Kidney (tissue), 22 donors: ENCODE results near the gene TPR. TPM values are rescaled to one million over a fixed set of nuclear protein-coding genes. Genes with fewer than 3 reads are reported as not detected.

ENCODE experiments used
- DNase-seq, 5 donors: peaks; one replicate each; pipeline ENCODE4 v3.0.0-alpha.2; 2013 to 2020
- FAIRE-seq: peaks from 2 replicates; lab custom pipeline; 2012; peaks lifted over from hg19 to GRCh38; lab: Jason Lieb, UNC
- H3K27ac ChIP-seq, 2 donors: one replicate each; pipeline ENCODE4 v1.7.0; 2013; ENCODE audit warnings: low read depth in 2 of 2, low read length in 2 of 2, inconsistent platforms in 1 of 2
- H3K27me3 ChIP-seq: one replicate; pipeline ENCODE4 v1.7.1; 2013; ENCODE audit warnings: low read length, inconsistent platforms; ENCODE audit not compliant: control insufficient read depth, insufficient read depth
- H3K36me3 ChIP-seq, 3 donors: one replicate each; pipeline versions ENCODE4 v1.7.0 to v1.7.1; 2013; ENCODE audit warnings: low read length in 3 of 3, control low read depth in 1 of 3, inconsistent platforms in 1 of 3; ENCODE audit not compliant: insufficient read depth in 3 of 3, control insufficient read depth in 2 of 3
- H3K4me1 ChIP-seq, 3 donors: one replicate each; pipeline versions ENCODE4 v1.7.0 to v1.7.1; 2013; ENCODE audit warnings: low read length in 3 of 3, inconsistent platforms in 1 of 3, low read depth in 1 of 3; ENCODE audit not compliant: control insufficient read depth in 2 of 3, insufficient read depth in 2 of 3
- H3K4me3 ChIP-seq, 3 donors: one replicate each; pipeline versions ENCODE4 v1.7.0 to v1.8.1; 2013; ENCODE audit warnings: low read length in 3 of 3, control low read depth in 1 of 3, inconsistent platforms in 1 of 3
- H3K9ac ChIP-seq, 3 donors: one replicate each; pipeline versions ENCODE4 v1.7.0 to v1.7.1; 2013; ENCODE audit warnings: low read length in 3 of 3, control low read depth in 1 of 3, inconsistent platforms in 1 of 3
- H3K9me3 ChIP-seq, 3 donors: one replicate each; pipeline versions ENCODE4 v1.7.0 to v1.7.1; 2013; ENCODE audit warnings: low read length in 3 of 3, control low read depth in 1 of 3, inconsistent platforms in 1 of 3; ENCODE audit not compliant: control insufficient read depth in 2 of 3, insufficient read depth in 1 of 3
- intact Hi-C: fragments of 100-400 bp; cut with DNase I; formaldehyde crosslinking; loops from one replicate; pipeline ENCODE4 v1.11.1; 2022
- long read RNA-seq, 10 donors: library from polyadenylated mRNA in 1 of 10; unstranded in 1 of 10; transcript quantifications; one replicate each; pipeline ENCODE4 v2.0.0 and lab custom pipeline, GENCODE V29; 2021 to 2026
- polyA plus RNA-seq: library from polyadenylated mRNA; stranded (reverse); fragments of 350-450 nt; fragmentation: Illumina TruSeq; extraction: RNeasy Lipid Tissue Mini Kit (QIAGEN cat#74804); gene quantifications from one replicate; pipeline ENCODE4 v1.2.3, GENCODE V29; 2014; ENCODE audit warnings: low read depth, low replicate concordance; ENCODE audit not compliant: insufficient read depth
- total RNA-seq: library from RNA; stranded (reverse); fragmentation: NEBNext Ultra II Directional; extraction: Animal tissue kit (Norgen Biotek cat#: 25700); gene quantifications from one replicate; pipeline ENCODE4 v1.2.1, GENCODE V29; 2021
- TF ChIP-seq, protein P1 (sequence below): IDR thresholded peaks from 3 replicates; pipeline ENCODE4 v1.5.1; 2012; ENCODE audit warnings: mild to moderate bottlenecking, moderate library complexity, borderline replicate concordance; ENCODE audit not compliant: insufficient read depth; ENCODE audit errors: extremely low read depth
- donor health status: control.
- donor health status: control.
- donor health status: control.
- donor health status: control.
- donor health status: control.
- donor health status: DM: yes; HTN: yes; CAD: no.
- donor health status: Normal renal cell carcinoma (clear cell type).

Gene TPR
- total RNA-seq: 89.9 TPM
- 27.4 TPM for polyA plus RNA-seq
- long read RNA-seq, donor 1, partial matches to known transcripts: 7 of 7 reads
- long read RNA-seq, donor 1, other reads (novel, unspliced or antisense): 0 of 7 reads
- long read RNA-seq, donor 2, partial matches to known transcripts: 32 of 37 reads
- long read RNA-seq, donor 2, other reads (novel, unspliced or antisense): 5 of 37 reads
- long read RNA-seq, donor 3, partial matches to known transcripts: 35 of 35 reads
- long read RNA-seq, donor 3, other reads (novel, unspliced or antisense): 0 of 35 reads
- long read RNA-seq, donor 4, partial matches to known transcripts: 45 of 45 reads
- long read RNA-seq, donor 4, other reads (novel, unspliced or antisense): 0 of 45 reads
- long read RNA-seq, donor 5: 0 reads
- long read RNA-seq, donor 6, partial matches to known transcripts: 7 of 8 reads
- long read RNA-seq, donor 6, other reads (novel, unspliced or antisense): 0 of 8 reads
- long read RNA-seq, donor 7, partial matches to known transcripts: 49 of 63 reads
- long read RNA-seq, donor 7, other reads (novel, unspliced or antisense): 14 of 63 reads
- long read RNA-seq, donor 8, partial matches to known transcripts: 28 of 28 reads
- long read RNA-seq, donor 8, other reads (novel, unspliced or antisense): 0 of 28 reads
- long read RNA-seq, donor 9: 0 reads
- long read RNA-seq, donor 10, partial matches to known transcripts: 36 of 39 reads
- long read RNA-seq, donor 10, other reads (novel, unspliced or antisense): 0 of 39 reads

DNA sequence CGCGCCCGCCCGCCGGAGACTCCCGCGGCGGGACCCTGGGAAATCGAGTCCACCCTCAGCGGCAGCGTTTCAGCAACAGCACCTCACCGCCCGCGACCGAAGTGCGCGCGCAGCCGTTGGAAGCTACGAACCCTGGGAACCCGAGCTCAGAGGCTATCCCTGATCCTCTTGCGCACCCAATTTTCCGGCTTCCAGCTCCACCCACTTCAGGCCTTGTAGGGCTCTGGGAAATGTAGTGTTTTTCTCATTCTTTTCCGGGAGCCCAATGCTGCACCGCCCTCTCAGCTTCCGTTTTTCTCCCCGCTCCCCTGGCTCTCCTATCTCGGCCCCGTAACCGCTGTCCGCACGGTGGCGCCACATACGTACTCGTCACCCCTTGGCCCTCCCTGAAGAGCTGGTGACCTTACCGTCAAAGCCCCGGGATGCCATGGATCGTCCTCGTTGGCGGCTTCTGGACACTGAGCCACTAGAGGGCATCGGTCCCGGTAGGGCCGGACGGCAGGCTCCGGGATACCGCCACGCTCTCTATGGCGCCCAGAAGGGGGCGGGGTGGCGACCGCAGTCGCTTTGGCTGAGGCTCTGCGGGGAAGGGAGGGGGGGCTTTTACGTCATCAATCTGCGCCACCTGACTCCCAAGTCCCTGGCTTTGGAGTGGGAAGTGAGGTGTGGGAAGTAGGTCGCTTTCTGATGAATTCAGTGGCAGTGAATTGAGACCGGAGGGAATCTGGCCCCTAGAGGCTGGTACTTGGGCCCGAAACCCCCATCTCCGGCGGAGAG lies at the start of gene TPR, which contains the start of gene ODR4:
TPR (minus strand) TSS at position 102 of the 777 bp plus-strand sequence. CDS start 225 bp downstream, outside the sequence.
ODR4 (plus strand) TSS at position 687 of the 777 bp plus-strand sequence. CDS start 3,948 bp downstream, outside the sequence.
- FAIRE-seq (peak; percentile 29), DNase-seq (peak; percentile 99 to 100 (median 99))
- Histone ChIP-seq H3K9ac (peak within 1 kb of the TSS; percentile 96 to 100 (median 98)), H3K4me3 (peak within 1 kb of the TSS; percentile 95 to 100 (median 99)), H3K4me1 (peaks cover 2 to 9% (median 2%) of the 10 kb centered on the region in 3 donors), H3K27ac (peak within 1 kb of the TSS; percentile 99 to 100), H3K9me3 (no peaks in the 10 kb centered on the region), H3K27me3 (no peaks in the 10 kb centered on the region), H3K36me3 (peaks cover 0 to 16% (median 6%) of the 10 kb centered on the region in 3 donors)
- TF ChIP-seq, protein P1, sequence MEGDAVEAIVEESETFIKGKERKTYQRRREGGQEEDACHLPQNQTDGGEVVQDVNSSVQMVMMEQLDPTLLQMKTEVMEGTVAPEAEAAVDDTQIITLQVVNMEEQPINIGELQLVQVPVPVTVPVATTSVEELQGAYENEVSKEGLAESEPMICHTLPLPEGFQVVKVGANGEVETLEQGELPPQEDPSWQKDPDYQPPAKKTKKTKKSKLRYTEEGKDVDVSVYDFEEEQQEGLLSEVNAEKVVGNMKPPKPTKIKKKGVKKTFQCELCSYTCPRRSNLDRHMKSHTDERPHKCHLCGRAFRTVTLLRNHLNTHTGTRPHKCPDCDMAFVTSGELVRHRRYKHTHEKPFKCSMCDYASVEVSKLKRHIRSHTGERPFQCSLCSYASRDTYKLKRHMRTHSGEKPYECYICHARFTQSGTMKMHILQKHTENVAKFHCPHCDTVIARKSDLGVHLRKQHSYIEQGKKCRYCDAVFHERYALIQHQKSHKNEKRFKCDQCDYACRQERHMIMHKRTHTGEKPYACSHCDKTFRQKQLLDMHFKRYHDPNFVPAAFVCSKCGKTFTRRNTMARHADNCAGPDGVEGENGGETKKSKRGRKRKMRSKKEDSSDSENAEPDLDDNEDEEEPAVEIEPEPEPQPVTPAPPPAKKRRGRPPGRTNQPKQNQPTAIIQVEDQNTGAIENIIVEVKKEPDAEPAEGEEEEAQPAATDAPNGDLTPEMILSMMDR: peak; percentile 66
- intact Hi-C loops: no loop called here

DNA sequence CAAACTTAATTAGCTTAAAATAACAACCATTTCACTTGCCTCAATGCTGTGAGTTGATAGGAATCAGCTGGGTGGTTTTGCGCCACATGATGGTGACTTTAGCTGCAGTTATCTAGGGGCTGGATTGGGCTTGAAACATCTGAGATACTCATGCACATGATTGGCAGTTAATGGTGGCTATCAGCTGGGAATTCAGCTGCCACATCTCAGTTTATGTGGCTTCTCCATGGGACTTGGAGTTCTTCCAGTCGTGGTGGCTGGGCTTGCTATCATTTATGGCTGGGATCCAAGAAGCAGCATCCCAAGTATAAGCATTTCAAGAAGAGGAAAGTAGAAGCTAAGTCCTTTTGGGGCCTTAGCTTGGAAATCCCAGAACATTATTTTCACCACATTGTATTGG lies 49.5 kb upstream of the TPR start:
- H3K4me3 ChIP-seq: no peak overlapping the region
- peak in 2 of 5 donors; percentile 8 to 14 for DNase-seq
- no peak for FAIRE-seq
- peaks cover 0 to 3% (median 0%) of the 10 kb centered on the region in 3 donors for H3K36me3 ChIP-seq
- intact Hi-C loops: no loop called here
- no peak overlapping the region for H3K9ac ChIP-seq
- no peaks in the 10 kb centered on the region for H3K4me1 ChIP-seq
- no peak overlapping the region for H3K27ac ChIP-seq
- no peaks in the 10 kb centered on the region for H3K27me3 ChIP-seq
- no peaks in the 10 kb centered on the region for H3K9me3 ChIP-seq
- TF ChIP-seq, protein P1: no peak

DNA sequence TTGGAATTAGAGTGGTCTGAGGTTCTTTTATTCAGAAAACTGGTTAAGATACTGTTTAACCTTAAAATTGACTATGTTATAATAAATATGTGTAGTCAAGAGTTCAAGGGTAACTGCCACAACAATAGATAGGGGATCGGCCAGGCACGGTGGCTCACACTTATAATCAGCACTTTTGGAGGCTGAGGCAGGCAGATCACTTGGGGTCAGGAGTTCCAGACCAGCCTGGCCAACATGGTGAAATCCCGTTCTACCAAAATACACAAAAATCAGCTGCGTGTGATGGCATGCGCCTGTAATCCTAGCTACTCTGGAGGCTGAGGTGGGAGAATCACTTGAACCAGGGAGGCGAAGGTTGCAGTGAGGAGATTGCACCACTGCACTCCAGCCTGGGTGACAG lies 46.4 kb upstream of the TPR start:
- Histone ChIP-seq H3K4me3 (no peak overlapping the region), H3K27ac (no peak overlapping the region), H3K4me1 (no peaks in the 10 kb centered on the region), H3K9ac (no peak overlapping the region), H3K36me3 (peaks cover 0 to 9% (median 3%) of the 10 kb centered on the region in 3 donors), H3K27me3 (no peaks in the 10 kb centered on the region), H3K9me3 (no peaks in the 10 kb centered on the region)
- TF ChIP-seq, protein P1: no peak
- DNase-seq (no peak), FAIRE-seq (no peak)
- intact Hi-C loops: no loop called here
